Measurements from ENCODE around the gene FYN.

- TF ChIP-seq CTCF (IDR thresholded peaks at IDR 0.05; ENCODE audit: insufficient read depth, low read length, poor library complexity, severe bottlenecking) (no peak), EZH2phosphoT487 (conservative IDR thresholded peaks at IDR 0.05; ENCODE audit: low read length) (no peak)
Measured at GRCh38 chr6:111689419-111689818, 183.8 kb downstream of the FYN start.

Data from SU-DHL-6 (cell line).